NCI-H1436 treated with DMSO at 0.1 percent for 48 hours (cell line): Measurements from ENCODE around the gene DCBLD2.
"Not testable (repeated sequence)": the region's sequence is repeated elsewhere in the genome, so short reads cannot be mapped to it uniquely, and the experiment has no call there.

Experiments
- DNase-seq: peaks from one replicate; lab custom pipeline; 2025; lab: John Stamatoyannopoulos, UW

DCBLD2 gene

GRCh38 chr3:98890965-98891910 lies 10.3 kb downstream of the DCBLD2 start:
- no peak for DNase-seq

- no peak for DNase-seq
Observed at GRCh38 chr3:98890181-98890835, 11.2 kb downstream of the DCBLD2 start.

GRCh38 chr3:98887684-98888083 lies 13.8 kb downstream of the DCBLD2 start:
- DNase-seq: no peak

- DNase-seq: no peak
Observed at GRCh38 chr3:98886525-98886924, 15.0 kb downstream of the DCBLD2 start.

GRCh38 chr3:98885851-98886250 lies 15.6 kb downstream of the DCBLD2 start:
- no peak for DNase-seq

GRCh38 chr3:98884675-98885371 lies 16.7 kb downstream of the DCBLD2 start:
- no peak for DNase-seq

- DNase-seq: not testable (repeated sequence)
Observed at GRCh38 chr3:98882614-98883333, 18.7 kb downstream of the DCBLD2 start.

- DNase-seq: no peak
Observed at GRCh38 chr3:98877132-98877531, 24.4 kb downstream of the DCBLD2 start.

GRCh38 chr3:98875535-98875934 lies 26.0 kb downstream of the DCBLD2 start:
- DNase-seq: no peak

GRCh38 chr3:98874602-98875249 lies 26.8 kb downstream of the DCBLD2 start:
- no peak for DNase-seq

- no peak for DNase-seq
Observed at GRCh38 chr3:98869391-98869790, 32.1 kb downstream of the DCBLD2 start.

- DNase-seq: not testable (repeated sequence)
Observed at GRCh38 chr3:98857971-98858370, 43.5 kb downstream of the DCBLD2 start.

- not testable (repeated sequence) for DNase-seq
Observed at GRCh38 chr3:98857258-98857657, 44.2 kb downstream of the DCBLD2 start.

- no peak for DNase-seq
Observed at GRCh38 chr3:98856724-98857123, 44.8 kb downstream of the DCBLD2 start.

- DNase-seq: no peak
Observed at GRCh38 chr3:98855806-98856400, 45.6 kb downstream of the DCBLD2 start.

- DNase-seq: no peak
Observed at GRCh38 chr3:98848108-98848507, 53.4 kb downstream of the DCBLD2 start.

- DNase-seq: no peak
Observed at GRCh38 chr3:98846101-98846500, 55.4 kb downstream of the DCBLD2 start.

GRCh38 chr3:98843266-98843959 lies 58.1 kb downstream of the DCBLD2 start:
- DNase-seq: no peak

- DNase-seq: no peak
Observed at GRCh38 chr3:98839846-98840245, 61.6 kb downstream of the DCBLD2 start.

GRCh38 chr3:98831060-98831459 lies 70.4 kb downstream of the DCBLD2 start:
- DNase-seq: not testable (repeated sequence)
